MCF 10A (cell line): Measurements from ENCODE around the gene NFAT5. TPM values are rescaled to one million over a fixed set of nuclear protein-coding genes. Genes with fewer than 3 reads are reported as not detected.

Source experiments
- BruUV-seq: library from RNA; stranded (reverse); fragments of 400-500 nt; replicated peaks from 2 replicates; lab custom pipeline; 2021; lab: Mats Ljungman, UMichigan
- CTCF ChIA-PET: fragments of 300-600 bp; sonication (Branson Sonifier 250); formaldehyde crosslinking; extraction: SDS; loops from one replicate; lab custom pipeline; 2021; ENCODE audit warnings: antibody characterized with exemption, inconsistent platforms; lab: Yijun Ruan, JAX
- POLR2A ChIA-PET: fragments of 300-600, 350-650 bp; sonication (Branson Sonifier 250); formaldehyde crosslinking; extraction: SDS; loops from one replicate; lab custom pipeline; 2020; ENCODE audit warnings: antibody characterized with exemption, inconsistent platforms; lab: Yijun Ruan, JAX
- DNase-seq: peaks from one replicate; pipeline ENCODE4 v3.0.0-alpha.2; 2018; ENCODE audit not compliant: unreplicated experiment
- H3K27ac Mint-ChIP-seq: one replicate; pipeline ENCODE4 v1.8.0; 2022; ENCODE audit warnings: mild to moderate bottlenecking, low read depth, mixed read lengths; ENCODE audit not compliant: unreplicated experiment
- H3K27me3 Mint-ChIP-seq: one replicate; pipeline ENCODE4 v1.8.0; 2022; ENCODE audit warnings: mixed read lengths; ENCODE audit not compliant: insufficient read depth, unreplicated experiment
- H3K36me3 Mint-ChIP-seq: one replicate; pipeline ENCODE4 v1.8.0; 2022; ENCODE audit warnings: mild to moderate bottlenecking, moderate library complexity, mixed read lengths; ENCODE audit not compliant: insufficient read depth, unreplicated experiment
- H3K4me1 Mint-ChIP-seq: one replicate; pipeline ENCODE4 v1.8.0; 2022; ENCODE audit warnings: mixed read lengths; ENCODE audit not compliant: insufficient read depth, unreplicated experiment
- H3K4me3 Mint-ChIP-seq: one replicate; pipeline ENCODE4 v1.8.0; 2022; ENCODE audit warnings: mild to moderate bottlenecking, moderate library complexity, mixed read lengths; ENCODE audit not compliant: unreplicated experiment
- H3K9me3 Mint-ChIP-seq: one replicate; pipeline ENCODE4 v1.8.0; 2022; ENCODE audit warnings: mixed read lengths; ENCODE audit not compliant: unreplicated experiment
- CTCF ChIP-seq: fragments of 200-600 bp; IDR thresholded peaks from one replicate; pipeline ENCODE4 v1.8.0; 2022; ENCODE audit warnings: antibody characterized with exemption, mild to moderate bottlenecking; ENCODE audit not compliant: unreplicated experiment
- intact Hi-C: fragments of 100-400 bp; cut with micrococcal nuclease; formaldehyde crosslinking; loops from 2 replicates; pipeline ENCODE4 v1.14.1; 2022
- total RNA-seq: library from RNA; stranded (reverse); gene quantifications from 2 replicates; pipeline ENCODE4 v1.2.3, GENCODE V29; 2022

The NFAT5 gene
- total RNA-seq, 1 experiment from 2014 or later, result 46.4 TPM

DNA sequence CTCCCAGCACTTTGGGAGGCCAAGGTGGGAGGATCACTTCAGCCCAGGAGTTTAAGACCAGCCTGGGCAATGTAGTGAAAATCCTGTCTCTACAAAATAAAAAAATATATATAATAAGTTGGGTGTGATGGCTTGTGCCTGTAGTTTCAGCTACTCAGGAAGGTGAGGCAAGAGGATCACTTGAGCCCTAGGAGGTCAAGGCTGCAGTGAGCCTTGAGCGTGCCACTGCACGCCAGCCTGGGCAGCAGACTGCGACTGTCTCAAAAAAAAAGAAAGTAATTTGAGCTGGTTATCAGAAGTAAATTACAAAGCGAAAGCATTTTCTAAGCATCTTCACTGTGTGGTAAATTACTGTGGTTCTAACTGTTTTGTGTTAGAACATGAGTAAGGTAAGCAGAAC lies 94.4 kb downstream of the NFAT5 start:
- H3K9me3 Mint-ChIP-seq, result no peaks in the 10 kb centered on the region
- no TSS peak for BruUV-seq
- ChIA-PET POLR2A (interaction anchor here (0.6 to 1.3 kb wide), 7 partner anchors 13 to 335 kb away, joined by 3 to 5 read pairs (median 3); partner anchors contain the start of gene CYB5B), CTCF (no interaction called here)
- no peak for TF ChIP-seq CTCF
- no peaks in the 10 kb centered on the region for H3K27me3 Mint-ChIP-seq
- intact Hi-C loops, result no loop called here
- peaks cover 83% of the 10 kb centered on the region for H3K36me3 Mint-ChIP-seq
- DNase-seq, result peak; percentile 51
- H3K4me3 Mint-ChIP-seq, result no peak overlapping the region
- H3K27ac Mint-ChIP-seq, result no peak overlapping the region
- peaks cover 6% of the 10 kb centered on the region for H3K4me1 Mint-ChIP-seq

DNA sequence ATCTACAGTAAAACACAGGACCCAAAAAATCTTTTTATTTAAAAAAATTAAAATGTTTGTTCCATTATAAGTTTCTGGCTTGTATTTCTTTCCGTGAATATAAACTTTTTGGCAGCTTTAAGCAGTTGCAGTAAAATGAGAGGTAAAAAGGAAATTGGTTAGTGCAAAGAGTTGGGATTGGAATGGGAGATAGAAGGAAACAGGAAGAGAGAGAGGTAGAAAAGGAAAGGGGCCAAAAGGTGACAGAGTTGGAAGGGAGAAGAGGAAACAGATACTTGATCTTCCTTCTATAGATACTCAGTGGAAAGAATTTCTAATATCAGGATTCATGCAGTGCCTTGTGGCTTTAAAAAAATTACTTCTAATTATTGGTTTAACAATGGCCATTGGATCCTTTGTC lies 97.1 kb downstream of the NFAT5 start:
- Mint-ChIP-seq H3K9me3 (no peaks in the 10 kb centered on the region), H3K4me1 (peaks cover 6% of the 10 kb centered on the region), H3K27ac (no peak overlapping the region), H3K4me3 (no peak overlapping the region), H3K36me3 (peaks cover 71% of the 10 kb centered on the region), H3K27me3 (no peaks in the 10 kb centered on the region)
- intact Hi-C loops, result no loop called here
- no TSS peak for BruUV-seq
- ChIA-PET CTCF (interaction anchor here (0.6 kb wide), 1 partner anchor 117 kb away, joined by 3 read pairs; no protein-coding TSS in a partner anchor), POLR2A (interaction anchor here (0.8 to 1.5 kb wide), 3 partner anchors 10 to 267 kb away, joined by 3 read pairs; no protein-coding TSS in a partner anchor)
- no peak for TF ChIP-seq CTCF
- no peak for DNase-seq

DNA sequence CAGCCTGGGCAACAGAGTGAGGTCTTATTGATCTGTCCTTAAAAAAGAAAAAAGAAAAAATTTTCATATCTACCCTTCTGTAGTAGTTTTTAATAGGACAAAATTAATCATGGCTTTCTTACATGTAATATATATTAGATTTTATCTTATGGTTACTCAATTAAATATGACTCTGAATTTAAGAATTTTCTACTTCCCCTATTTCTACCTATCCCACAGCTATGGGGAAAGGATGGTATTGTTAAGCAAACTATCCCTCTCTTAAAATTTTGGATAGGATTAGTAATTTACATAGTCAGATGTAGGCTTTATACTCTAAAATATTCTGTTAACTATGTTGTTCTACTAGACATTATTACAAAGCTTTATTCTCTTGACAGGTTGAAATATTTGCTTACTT lies 98.1 kb downstream of the NFAT5 start:
- intact Hi-C loops, result no loop called here
- Mint-ChIP-seq H3K9me3 (no peaks in the 10 kb centered on the region), H3K36me3 (peaks cover 71% of the 10 kb centered on the region), H3K27ac (no peak overlapping the region), H3K4me3 (no peak overlapping the region), H3K4me1 (peaks cover 6% of the 10 kb centered on the region), H3K27me3 (no peaks in the 10 kb centered on the region)
- no peak for TF ChIP-seq CTCF
- DNase-seq, result no peak
- BruUV-seq, result no TSS peak
- ChIA-PET POLR2A (interaction anchor here (0.5 to 1.4 kb wide), 7 partner anchors 11 to 334 kb away, joined by 3 to 4 read pairs (median 3); partner anchors contain the start of gene WWP2), CTCF (interaction anchor here (1.1 kb wide), 1 partner anchor 9 kb away, joined by 3 read pairs; no protein-coding TSS in a partner anchor)

GRCh38 chr16:69669577-69669976 lies 103.8 kb downstream of the NFAT5 start:
- Mint-ChIP-seq H3K27ac (no peak overlapping the region), H3K36me3 (peaks cover 75% of the 10 kb centered on the region), H3K27me3 (no peaks in the 10 kb centered on the region), H3K9me3 (no peaks in the 10 kb centered on the region), H3K4me1 (no peaks in the 10 kb centered on the region), H3K4me3 (no peak overlapping the region)
- no peak for DNase-seq
- TF ChIP-seq CTCF, result no peak
- ChIA-PET POLR2A (interaction anchor here (1.6 kb wide), 1 partner anchor 9 kb away, joined by 3 read pairs; no protein-coding TSS in a partner anchor), CTCF (interaction anchor here (0.7 kb wide), 1 partner anchor 85 kb away, joined by 3 read pairs; the partner anchor contains the start of gene NOB1)
- intact Hi-C loops, result no loop called here
- BruUV-seq, result no TSS peak
